Suprapubic skin (tissue), 4 donors: ENCODE results near the gene SYT1.

Experiments used
- CTCF ChIP-seq, 2 donors: fragments of 200-600 bp in 1 of 2; fragments of 450-650 bp in 1 of 2; sonication (generic) in 1 of 2; IDR thresholded peaks; one replicate each; pipeline ENCODE4 v1.5.1; 2016 to 2019; ENCODE audit warnings: antibody characterized with exemption in 2 of 2, mild to moderate bottlenecking in 1 of 2, moderate library complexity in 1 of 2
- EP300 ChIP-seq: sonication (generic); formaldehyde crosslinking; IDR thresholded peaks from one replicate; pipeline ENCODE4 v1.6.1; 2017; ENCODE audit warnings: antibody characterized with exemption
- POLR2A ChIP-seq, 2 donors: fragments of 450-650 bp; IDR thresholded peaks; one replicate each; pipeline ENCODE4 v1.6.1; 2017; ENCODE audit warnings: antibody characterized with exemption in 2 of 2, mild to moderate bottlenecking in 2 of 2, moderate library complexity in 2 of 2
- POLR2AphosphoS5 ChIP-seq, 3 donors: sonication (generic); formaldehyde crosslinking; IDR thresholded peaks; one replicate each; pipeline ENCODE4 v1.6.1; 2017; ENCODE audit warnings: antibody characterized with exemption in 3 of 3

- no peak for TF ChIP-seq CTCF (IDR thresholded peaks at IDR 0.05)
- TF ChIP-seq EP300, result no peak
- no peak for TF ChIP-seq POLR2A (IDR thresholded peaks at IDR 0.05)
- no peak for TF ChIP-seq POLR2AphosphoS5 (IDR thresholded peaks at IDR 0.05)
Observed at GRCh38 chr12:78878459-78878858, 13.9 kb downstream of the SYT1 start.
